HG03045 (cell line): ENCODE results near the gene USP3.
"Not testable (repeated sequence)": the region's sequence is repeated elsewhere in the genome, so short reads cannot be mapped to it uniquely, and the experiment has no call there.

Source experiments
- ATAC-seq: cut with Tn5 transposase; IDR thresholded peaks from one replicate; pipeline ENCODE4 v1.9.1; 2021; ENCODE audit warnings: mild to moderate bottlenecking, moderate library complexity; ENCODE audit not compliant: unreplicated experiment

The USP3 gene

DNA sequence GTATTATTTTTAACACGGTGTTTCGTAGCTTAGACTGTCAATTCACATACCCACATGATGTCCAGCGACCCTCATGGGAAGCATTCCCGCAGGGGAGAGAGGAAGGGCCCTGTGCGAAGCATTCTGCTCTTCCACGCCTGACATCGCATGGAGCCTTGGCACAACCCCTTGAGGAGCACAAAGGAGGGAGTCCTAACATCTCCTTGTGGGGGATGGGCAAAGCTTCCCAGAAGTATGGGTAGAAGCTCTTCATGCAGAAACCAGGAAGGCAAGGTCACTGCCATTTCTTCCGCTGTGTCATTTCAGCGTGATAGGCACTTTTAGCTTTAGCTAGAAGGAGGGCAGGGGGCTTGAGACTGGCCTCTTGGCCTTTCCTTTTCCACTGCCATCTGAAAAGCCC is 28.7 kb upstream of the USP3 start:
- no peak for ATAC-seq

GRCh38 chr15:63476229-63476632 is 28.2 kb upstream of the USP3 start:
- ATAC-seq: no peak

DNA sequence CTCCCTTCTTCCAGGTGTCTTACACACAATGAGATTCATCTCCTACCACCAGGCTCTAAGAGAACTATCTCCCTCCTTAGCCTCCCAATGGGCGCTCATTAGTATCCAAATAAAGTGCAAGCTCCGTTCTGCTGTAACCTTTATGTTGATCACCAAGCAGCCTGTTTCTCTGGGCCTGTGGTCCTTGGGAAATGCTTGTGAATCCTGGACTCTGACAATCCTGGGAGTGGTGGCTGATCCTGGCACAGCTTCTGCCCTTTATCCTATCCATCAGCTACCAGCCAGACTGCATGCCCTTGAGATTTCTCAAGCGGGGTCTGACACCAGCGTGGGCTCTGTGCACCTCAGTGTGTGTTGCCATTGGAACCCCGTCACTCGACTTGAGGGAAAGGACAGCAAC is 26.1 kb upstream of the USP3 start:
- no peak for ATAC-seq

GRCh38 chr15:63480441-63480821 is 24.0 kb upstream of the USP3 start:
- ATAC-seq: no peak

DNA sequence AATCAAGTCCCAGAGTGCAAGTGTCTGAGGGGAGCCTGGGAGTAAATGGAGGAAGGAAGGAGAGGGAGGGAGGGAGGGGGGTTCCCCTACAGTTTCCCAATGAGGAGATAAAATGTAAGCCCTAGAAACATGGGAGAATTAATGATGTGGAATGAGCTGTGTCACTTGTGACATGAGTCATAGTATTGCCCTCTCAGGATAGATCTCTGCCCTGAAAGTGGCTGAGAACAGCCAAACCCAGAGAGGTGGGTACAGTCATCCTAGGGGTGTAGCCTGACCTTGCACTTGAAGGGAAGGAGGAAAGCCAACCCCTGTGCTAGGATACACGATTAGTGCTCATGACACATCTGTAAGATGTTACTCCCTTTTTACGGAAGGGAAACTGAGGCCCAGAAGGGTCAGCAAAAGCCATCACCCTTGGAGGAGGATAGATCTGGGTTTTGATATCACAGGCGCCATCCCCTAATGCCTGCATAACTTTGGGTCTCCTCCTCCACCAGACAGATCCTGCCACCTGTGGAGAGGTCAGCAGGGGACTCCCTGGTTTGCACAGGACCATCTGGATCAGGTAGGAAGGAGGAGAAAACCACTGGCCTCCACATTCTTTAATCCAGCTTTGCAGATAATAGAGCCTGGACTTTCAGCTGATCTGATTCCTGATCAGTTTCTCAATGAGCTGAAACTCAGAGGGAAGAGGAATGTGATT is 23.1 kb upstream of the USP3 start:
- ATAC-seq: no peak

DNA sequence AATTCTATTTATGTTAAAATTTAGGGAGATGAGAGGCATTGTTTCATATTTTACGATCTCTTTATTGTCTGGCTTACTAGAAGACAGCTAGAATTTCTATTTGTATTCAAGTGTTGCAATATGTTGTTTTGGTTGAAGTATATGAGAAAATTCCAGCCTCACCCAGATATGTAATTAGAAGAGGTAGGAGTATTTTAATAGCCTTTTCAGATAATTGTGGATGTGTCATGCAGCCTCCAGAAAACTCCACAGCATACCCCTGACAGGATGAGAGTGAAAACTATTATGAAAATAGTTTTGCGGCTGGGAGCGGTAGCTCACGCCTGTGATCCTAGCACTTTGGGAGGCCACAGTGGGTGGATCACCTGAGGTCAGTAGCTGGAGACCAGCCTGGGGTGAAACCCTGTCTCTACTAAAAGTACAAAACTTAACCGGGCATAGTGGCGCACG is 21.5 kb upstream of the USP3 start:
- ATAC-seq: no peak

DNA sequence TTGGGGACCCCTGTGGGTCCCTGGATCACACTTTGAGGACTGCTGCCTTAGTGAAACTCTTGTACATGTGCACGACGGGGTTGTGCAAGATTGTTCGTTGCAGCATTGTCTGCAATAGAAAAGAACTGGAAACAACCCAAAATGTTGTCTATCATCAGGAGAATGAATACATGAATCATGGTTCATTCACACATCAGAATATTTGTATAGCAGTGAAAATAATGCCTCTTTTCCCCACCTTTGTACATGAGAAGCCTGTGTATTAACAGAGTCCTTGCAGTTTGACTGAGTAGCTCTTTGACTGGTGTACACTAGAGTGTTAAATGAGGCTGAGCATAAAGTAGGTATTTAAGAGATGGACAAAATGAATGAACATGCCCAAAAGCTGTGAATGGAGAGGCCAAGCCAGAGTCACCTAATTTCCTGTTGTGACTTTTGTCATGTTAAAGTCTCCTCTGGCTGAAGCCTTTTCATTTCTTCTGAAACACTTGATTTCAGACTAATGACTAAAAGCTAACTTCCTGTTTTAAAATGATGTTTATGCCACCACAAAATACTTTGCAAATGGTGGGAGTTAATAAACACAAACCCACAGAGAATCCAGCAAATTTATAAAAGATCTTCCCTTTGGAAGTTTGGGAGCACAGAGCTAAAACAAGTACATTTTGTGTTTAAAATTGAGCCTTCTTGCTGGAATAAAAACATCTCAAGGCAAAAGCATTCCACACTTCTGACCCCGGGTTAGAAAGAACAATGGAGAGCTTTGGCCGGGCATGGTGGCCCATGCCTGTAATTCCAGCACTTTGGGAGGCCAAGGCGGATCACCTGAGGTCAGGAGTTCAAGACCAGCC is 20.6 kb upstream of the USP3 start:
- no peak for ATAC-seq

- ATAC-seq: no peak
Measured at GRCh38 chr15:63484433-63485186, 19.8 kb upstream of the USP3 start.

DNA sequence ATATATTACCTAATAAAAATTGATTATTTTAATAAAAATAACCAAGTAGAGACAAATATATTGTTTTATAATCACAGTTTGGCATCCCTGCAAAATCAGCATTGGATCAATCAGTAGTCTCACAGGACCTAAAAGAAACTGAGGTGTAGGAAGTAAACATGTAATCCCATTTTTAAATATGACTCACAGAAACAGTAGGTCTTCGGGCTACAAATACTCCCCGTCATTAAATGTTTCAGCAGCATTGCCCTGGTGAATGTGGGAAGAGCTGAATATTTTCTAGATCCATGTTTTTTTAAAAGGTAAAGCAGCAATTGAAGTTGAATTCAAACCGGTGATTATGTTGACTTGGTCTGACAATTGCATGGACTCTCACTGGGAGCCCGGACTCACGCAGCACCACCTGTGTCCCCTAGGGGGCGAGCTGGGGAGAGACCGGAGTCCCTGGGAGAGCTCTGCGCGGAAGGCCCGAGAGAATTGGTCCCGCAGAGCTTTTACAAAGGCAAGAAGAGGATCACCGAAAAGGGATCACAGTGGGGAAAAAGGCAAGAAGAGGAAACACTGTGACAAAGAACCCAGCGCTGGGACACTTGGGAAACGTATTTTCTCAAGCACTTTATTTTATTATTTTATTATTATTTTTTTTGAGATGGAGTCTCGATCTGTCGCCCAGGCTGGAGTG is 17.2 kb upstream of the USP3 start:
- ATAC-seq: no peak

- ATAC-seq: not testable (repeated sequence)
Measured at GRCh38 chr15:63487758-63488397, 16.5 kb upstream of the USP3 start.

GRCh38 chr15:63488398-63488960 is 15.9 kb upstream of the USP3 start:
- no peak for ATAC-seq

DNA sequence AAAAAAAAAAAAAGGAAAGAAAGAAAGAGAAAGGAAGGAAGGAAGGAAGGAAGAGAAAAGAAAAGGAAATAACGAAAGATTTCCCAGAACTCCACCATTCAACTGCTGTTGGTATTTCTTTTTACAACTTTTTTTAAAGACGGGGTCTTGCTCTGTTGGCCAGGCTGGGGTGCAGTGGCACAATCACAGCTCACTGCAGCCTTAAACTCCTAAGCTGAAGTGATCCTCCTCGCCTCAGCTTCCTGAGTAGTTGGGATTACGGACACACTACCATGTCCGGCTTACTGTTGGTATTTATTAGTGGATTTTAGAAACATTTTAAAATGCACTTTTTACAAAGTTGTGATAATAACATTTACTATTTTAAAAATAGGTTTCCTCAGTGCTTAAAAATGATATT is 15.0 kb upstream of the USP3 start:
- no peak for ATAC-seq

- no peak for ATAC-seq
Measured at GRCh38 chr15:63490345-63491034, 13.9 kb upstream of the USP3 start.

GRCh38 chr15:63491116-63491827 is 13.1 kb upstream of the USP3 start:
- ATAC-seq: no peak

GRCh38 chr15:63491979-63492378 is 12.4 kb upstream of the USP3 start:
- no peak for ATAC-seq

DNA sequence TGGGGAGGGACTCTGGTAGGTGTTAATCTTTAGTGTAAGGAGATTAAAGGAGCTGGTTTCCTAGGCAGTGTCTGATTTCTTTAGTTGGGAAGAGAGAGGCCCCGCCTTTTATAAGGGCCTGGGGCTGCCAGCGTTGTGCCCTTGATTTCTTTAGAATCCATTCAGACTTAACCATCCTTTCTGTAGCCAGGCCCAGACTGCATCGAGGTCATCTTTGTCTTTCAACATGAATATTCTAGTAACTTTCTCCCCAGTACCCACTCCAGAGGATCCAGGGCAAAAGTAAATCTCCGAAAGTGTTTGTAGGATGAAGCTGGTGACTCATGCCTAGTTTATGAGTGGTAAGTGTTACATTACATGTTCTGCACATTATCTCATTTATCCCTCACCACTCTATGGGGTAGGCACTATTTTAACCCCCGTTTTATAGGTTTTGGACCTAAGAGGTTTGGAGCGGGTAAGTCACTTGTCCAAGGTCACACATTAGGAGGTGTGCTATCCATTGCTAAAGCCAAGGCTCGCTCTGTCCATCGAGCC is 11.8 kb upstream of the USP3 start:
- no peak for ATAC-seq

GRCh38 chr15:63493436-63493835 is 11.0 kb upstream of the USP3 start:
- no peak for ATAC-seq

DNA sequence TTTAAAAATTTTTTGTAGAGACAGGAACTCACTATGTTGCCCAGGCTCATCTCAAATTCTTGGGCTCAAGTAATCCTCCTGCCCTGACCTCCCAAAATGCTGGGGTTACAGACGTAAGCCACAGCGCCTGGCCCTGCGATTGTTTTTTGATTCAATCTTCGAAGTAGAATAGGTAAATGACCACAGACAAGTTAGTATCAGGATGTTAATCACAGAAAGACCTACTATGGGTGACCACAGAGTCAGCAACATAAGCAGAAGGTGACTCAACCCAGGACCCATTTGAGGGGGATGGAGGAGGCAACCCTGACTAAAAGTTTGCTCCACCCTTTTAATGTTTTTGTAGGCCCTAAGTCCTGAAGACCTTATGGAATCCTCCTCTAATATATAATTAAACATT is 10.0 kb upstream of the USP3 start:
- no peak for ATAC-seq

DNA sequence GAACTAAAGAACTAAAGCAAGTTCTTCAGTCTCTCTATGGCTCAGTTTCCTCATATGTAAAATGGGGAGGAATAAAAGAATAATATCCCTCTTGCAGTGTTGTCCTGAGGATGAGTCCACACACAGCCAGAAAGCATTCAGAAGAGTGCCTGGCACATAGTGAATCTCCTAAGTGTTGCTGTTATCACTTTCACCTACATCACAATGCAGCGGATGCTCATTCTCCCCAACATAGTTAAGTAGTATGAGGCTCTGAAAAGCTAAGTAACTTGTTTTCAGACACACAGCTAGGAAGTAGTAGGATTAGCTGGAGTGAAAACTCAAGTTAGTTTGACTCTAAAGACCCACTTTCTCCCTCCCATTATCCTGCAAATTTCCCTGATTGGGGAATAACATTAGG is 9.1 kb upstream of the USP3 start:
- ATAC-seq: no peak
